ENCODE data around the gene PGBD4.

PGBD4 gene

DNA sequence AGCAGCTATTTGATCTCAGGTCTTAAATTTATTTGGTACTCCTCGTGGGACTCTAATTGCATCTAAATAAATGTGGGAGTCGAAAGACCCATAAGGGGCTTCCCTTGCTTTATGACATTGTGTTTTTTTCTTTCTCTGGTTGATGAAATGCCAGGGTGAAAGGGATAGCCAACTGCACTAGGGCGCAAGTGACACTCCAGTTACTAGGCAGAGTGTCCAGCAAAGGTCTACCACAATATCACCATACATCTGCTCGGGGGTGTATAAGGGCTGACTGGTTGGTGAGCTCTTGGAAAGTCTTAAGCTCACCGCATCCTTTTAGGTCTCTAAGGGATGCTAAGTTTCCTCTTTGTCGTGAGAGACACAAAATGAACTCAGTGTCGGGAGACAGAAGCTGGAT, 54.0 kb downstream of the PGBD4 start:
- CTCF ChIA-PET: interaction anchor here (1.6 kb wide), 1 partner anchor 212 kb away, joined by 4 read pairs; no protein-coding TSS in a partner anchor

More for the DNA sequence above, 54.0 kb downstream of the PGBD4 start:
- no peak for TF ChIP-seq CTCF (IDR thresholded peaks at IDR 0.05; ENCODE audit: insufficient read depth, low read length, missing control alignments)
- POLR2A ChIA-PET: no interaction called here
- no peak for DNase-seq (ENCODE audit: low read depth, low spot score)
- H3K4me3 ChIP-seq (ENCODE audit: low read depth, low read length): no peak overlapping the region

Measured in AG04449 (cell line).